Mesenchymal stem cell (in vitro differentiated cells and primary cell): ENCODE results near the gene CYBRD1.
"Not testable (repeated sequence)": the region's sequence is repeated elsewhere in the genome, so short reads cannot be mapped to it uniquely, and the experiment has no call there.

ENCODE experiments used
- DNase-seq: peaks from one replicate; pipeline ENCODE4 v3.0.0-alpha.2; 2013
- H2AFZ ChIP-seq: one replicate; pipeline ENCODE4 v1.6.1; 2013; ENCODE audit warnings: low read depth, mild to moderate bottlenecking, control low read depth, inconsistent platforms, low read length, moderate library complexity
- H2AK5ac ChIP-seq: 2 replicates; pipeline ENCODE4 v1.6.1; 2013; ENCODE audit warnings: low read length, moderate library complexity, mild to moderate bottlenecking, inconsistent platforms; ENCODE audit not compliant: severe bottlenecking
- H2BK120ac ChIP-seq: one replicate; pipeline ENCODE4 v1.6.1; 2013; ENCODE audit warnings: low read depth, mild to moderate bottlenecking, inconsistent platforms, low read length, moderate library complexity
- H2BK12ac ChIP-seq, 2 experiments: one replicate each; pipeline ENCODE4 v1.6.1; 2013; ENCODE audit warnings: inconsistent platforms in 2 of 2, low read length in 2 of 2, mild to moderate bottlenecking in 2 of 2, moderate library complexity in 2 of 2, control low read depth in 1 of 2
- H2BK15ac ChIP-seq: one replicate; pipeline ENCODE4 v1.6.1; 2013; ENCODE audit warnings: mild to moderate bottlenecking, low read depth, inconsistent platforms; ENCODE audit not compliant: poor library complexity, severe bottlenecking
- H2BK5ac ChIP-seq: 2 replicates; pipeline ENCODE4 v1.6.1; 2013; ENCODE audit warnings: low read depth, mild to moderate bottlenecking, low read length, control low read depth, inconsistent platforms; ENCODE audit not compliant: poor library complexity, severe bottlenecking
- H3K14ac ChIP-seq, 2 experiments: one replicate each; pipeline ENCODE4 v1.6.1; 2013; ENCODE audit warnings: inconsistent platforms in 2 of 2, low read length in 2 of 2, control low read depth in 1 of 2, mild to moderate bottlenecking in 1 of 2, moderate library complexity in 1 of 2
- H3K18ac ChIP-seq, 2 experiments: one replicate each; pipeline ENCODE4 v1.6.1; 2013; ENCODE audit warnings: inconsistent platforms in 2 of 2, low read length in 2 of 2, control low read depth in 1 of 2, low read depth in 1 of 2, mild to moderate bottlenecking in 1 of 2
- H3K23ac ChIP-seq, 2 experiments: one replicate each; pipeline ENCODE4 v1.6.1; 2013; ENCODE audit warnings: inconsistent platforms in 2 of 2, low read length in 2 of 2, mild to moderate bottlenecking in 2 of 2, moderate library complexity in 2 of 2, control low read depth in 1 of 2
- H3K27ac ChIP-seq: 2 replicates; pipeline ENCODE4 v1.5.1; 2013; ENCODE audit warnings: mild to moderate bottlenecking, moderate library complexity, low read length, control low read depth, inconsistent platforms; ENCODE audit not compliant: poor library complexity, severe bottlenecking
- H3K27me3 ChIP-seq, 2 experiments: 2 replicates each; pipeline versions ENCODE4 v1.6.1 to v1.7.0; 2013; ENCODE audit warnings: low read length in 2 of 2, mild to moderate bottlenecking in 2 of 2, moderate library complexity in 2 of 2, control low read depth in 1 of 2, inconsistent platforms in 1 of 2; ENCODE audit not compliant: control insufficient read depth in 1 of 2, insufficient read depth in 1 of 2
- H3K36me3 ChIP-seq, 2 experiments: 2 replicates each; pipeline versions ENCODE4 v1.6.1 to v1.7.0; 2013; ENCODE audit warnings: low read length in 2 of 2, control low read depth in 1 of 2, inconsistent platforms in 1 of 2, low read depth in 1 of 2, mild to moderate bottlenecking in 1 of 2; ENCODE audit not compliant: insufficient read depth in 2 of 2, control insufficient read depth in 1 of 2
- H3K4ac ChIP-seq, 2 experiments: one replicate each; pipeline ENCODE4 v1.6.1; 2013; ENCODE audit warnings: inconsistent platforms in 2 of 2, low read length in 2 of 2, mild to moderate bottlenecking in 2 of 2, moderate library complexity in 2 of 2, control low read depth in 1 of 2, low read depth in 1 of 2
- H3K4me1 ChIP-seq: 2 replicates; pipeline ENCODE4 v1.6.1; 2013; ENCODE audit warnings: low read depth, low read length, control low read depth; ENCODE audit not compliant: control insufficient read depth, insufficient read depth
- H3K4me2 ChIP-seq: 2 replicates; pipeline ENCODE4 v1.6.1; 2013; ENCODE audit warnings: low read length, mild to moderate bottlenecking, inconsistent platforms; ENCODE audit not compliant: poor library complexity, severe bottlenecking
- H3K4me3 ChIP-seq, 2 experiments: 2 replicates each; pipeline versions ENCODE4 v1.5.1 to v1.7.0; 2013; ENCODE audit warnings: low read length in 2 of 2, mild to moderate bottlenecking in 2 of 2, control low read depth in 1 of 2, low read depth in 1 of 2; ENCODE audit not compliant: insufficient read depth in 1 of 2
- H3K79me1 ChIP-seq: replicated peaks from 2 replicates; pipeline ENCODE4 v1.6.1; 2013; ENCODE audit warnings: mild to moderate bottlenecking, control low read depth, low read length, inconsistent platforms; ENCODE audit not compliant: poor library complexity, severe bottlenecking
- H3K9ac ChIP-seq: 2 replicates; pipeline ENCODE4 v1.7.0; 2013; ENCODE audit warnings: mild to moderate bottlenecking, low read length, moderate library complexity
- H3K9me3 ChIP-seq: 2 replicates; pipeline ENCODE4 v1.7.0; 2013; ENCODE audit warnings: mild to moderate bottlenecking, low read length; ENCODE audit not compliant: control insufficient read depth
- H4K8ac ChIP-seq: one replicate; pipeline ENCODE4 v1.6.1; 2013; ENCODE audit warnings: inconsistent platforms, mild to moderate bottlenecking, low read length, moderate library complexity
- H4K91ac ChIP-seq: one replicate; pipeline ENCODE4 v1.6.1; 2013; ENCODE audit warnings: mild to moderate bottlenecking, low read length, inconsistent platforms
- WGBS: methylation state at CpG from one replicate; pipeline ENCODE4 v1.1.7; 2013; ENCODE audit warnings: mixed read lengths; 5-methylcytosine and 5-hydroxymethylcytosine counted together

Gene CYBRD1

DNA sequence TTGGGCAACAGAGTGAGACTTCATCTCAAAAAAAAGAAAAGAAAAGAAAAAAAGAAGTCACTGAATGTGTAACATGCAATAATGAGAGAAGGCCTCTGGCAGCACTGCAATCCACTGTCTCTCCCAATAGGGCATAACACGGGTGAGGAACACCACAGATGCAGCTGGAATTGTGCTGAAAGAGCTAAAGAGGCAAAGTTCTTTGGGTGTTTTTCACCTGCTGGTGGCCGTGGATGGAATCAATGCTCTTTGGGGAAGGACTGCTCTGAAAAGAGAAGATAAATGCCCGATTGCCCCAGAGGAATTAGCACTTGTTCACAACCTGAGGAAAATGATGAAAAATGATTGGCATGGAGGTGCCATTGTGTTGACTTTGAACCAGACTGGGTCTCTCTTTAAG is 31.0 kb upstream of the CYBRD1 start:
- Histone ChIP-seq H2BK15ac (no peak overlapping the region), H3K23ac (no peak overlapping the region), H2BK12ac (no peak overlapping the region), H2BK5ac (no peak overlapping the region), H3K14ac (no peak overlapping the region), H3K36me3 (peaks cover 0 to 4% of the 10 kb centered on the region in 2 experiments), H3K18ac (no peak overlapping the region), H4K91ac (no peak overlapping the region), H3K4me1 (no peaks in the 10 kb centered on the region), H4K8ac (no peak overlapping the region), H2AFZ (no peak overlapping the region), H3K27ac (no peak overlapping the region), H2AK5ac (no peak overlapping the region), H2BK120ac (no peak overlapping the region), H3K79me1 (no peaks in the 10 kb centered on the region), H3K4ac (no peak overlapping the region), H3K4me3 (no peak overlapping the region), H3K9me3 (no peaks in the 10 kb centered on the region), H3K9ac (no peak overlapping the region), H3K27me3 (no peaks in the 10 kb centered on the region), H3K4me2 (no peak overlapping the region)
- WGBS: 73% methylated on average over 3 of the region's 3 CpGs
- DNase-seq: peak; percentile 38

DNA sequence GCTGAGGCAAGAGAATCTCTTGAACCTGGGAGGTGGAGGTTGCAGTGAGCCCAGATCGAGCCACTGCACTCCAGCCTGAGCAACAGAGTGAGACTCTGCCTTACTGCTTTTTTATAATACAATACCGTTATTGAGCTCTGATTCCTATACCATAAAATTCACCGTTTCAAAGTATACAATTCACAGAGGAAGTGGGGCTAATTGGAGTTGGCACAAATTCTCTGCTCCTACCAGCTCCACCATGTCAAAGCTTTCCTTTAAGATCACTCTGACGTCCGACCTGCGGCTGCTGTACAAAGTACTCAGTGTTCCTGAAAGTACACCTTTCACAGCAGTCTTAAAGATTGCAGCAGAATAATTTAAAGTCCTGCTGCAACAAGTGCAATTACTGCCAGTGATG is 29.6 kb upstream of the CYBRD1 start:
- no peaks in the 10 kb centered on the region for H3K79me1 ChIP-seq
- H2AFZ ChIP-seq: no peak overlapping the region
- H2BK120ac ChIP-seq: no peak overlapping the region
- no peak overlapping the region for H3K14ac ChIP-seq
- H3K36me3 ChIP-seq: peaks cover 0 to 4% of the 10 kb centered on the region in 2 experiments
- no peaks in the 10 kb centered on the region for H3K4me1 ChIP-seq
- no peak overlapping the region for H3K23ac ChIP-seq
- H3K18ac ChIP-seq: no peak overlapping the region
- WGBS: 97% methylated on average over 6 of the region's 6 CpGs
- H3K4me2 ChIP-seq: no peak overlapping the region
- no peak overlapping the region for H2AK5ac ChIP-seq
- no peak for DNase-seq
- no peaks in the 10 kb centered on the region for H3K27me3 ChIP-seq
- no peak overlapping the region for H3K9ac ChIP-seq
- no peak overlapping the region for H4K91ac ChIP-seq
- H3K27ac ChIP-seq: no peak overlapping the region
- H2BK12ac ChIP-seq: no peak overlapping the region
- H3K9me3 ChIP-seq: peaks cover 4% of the 10 kb centered on the region
- no peak overlapping the region for H3K4ac ChIP-seq
- H2BK5ac ChIP-seq: no peak overlapping the region
- H3K4me3 ChIP-seq: no peak overlapping the region
- H4K8ac ChIP-seq: no peak overlapping the region
- no peak overlapping the region for H2BK15ac ChIP-seq

- H2BK120ac ChIP-seq, H3K9ac ChIP-seq, H3K9me3 ChIP-seq, H4K8ac ChIP-seq, H3K4me1 ChIP-seq, H3K79me1 ChIP-seq, H2BK12ac ChIP-seq, H2BK5ac ChIP-seq, H3K4me3 ChIP-seq, H3K36me3 ChIP-seq, H2BK15ac ChIP-seq, H2AFZ ChIP-seq, H3K4ac ChIP-seq, H2AK5ac ChIP-seq, H3K27ac ChIP-seq, DNase-seq, H3K18ac ChIP-seq, H4K91ac ChIP-seq, H3K27me3 ChIP-seq, H3K4me2 ChIP-seq, H3K14ac ChIP-seq, H3K23ac ChIP-seq: not testable (repeated sequence)
- 97% methylated on average over 5 of the region's 5 CpGs for WGBS
Measured at GRCh38 chr2:171497664-171498063, 24.6 kb upstream of the CYBRD1 start.

DNA sequence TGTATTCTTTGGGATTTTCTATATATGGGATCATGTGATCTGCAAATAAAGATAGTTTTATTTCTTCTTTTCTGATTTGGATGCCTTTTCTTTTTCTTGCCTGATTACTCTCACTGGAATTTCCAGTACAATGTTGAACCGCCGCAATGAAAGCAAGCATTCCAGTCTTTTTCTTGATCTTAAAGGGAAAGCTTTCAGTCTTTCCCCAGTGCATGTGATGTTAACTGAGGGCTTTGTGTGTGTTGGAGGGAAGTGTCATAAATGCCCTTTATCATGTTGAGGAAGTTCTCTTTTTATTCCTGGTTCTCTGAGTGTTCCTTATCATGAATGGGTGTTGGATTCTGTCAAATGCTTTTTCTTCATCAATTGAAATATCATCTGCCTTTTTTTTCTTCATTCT is 16.9 kb upstream of the CYBRD1 start:
- Histone ChIP-seq H3K4ac (no peak overlapping the region), H3K9me3 (no peaks in the 10 kb centered on the region), H3K9ac (no peak overlapping the region), H3K14ac (no peak overlapping the region), H2BK12ac (no peak overlapping the region), H3K4me2 (no peak overlapping the region), H2BK15ac (no peak overlapping the region), H3K27me3 (no peaks in the 10 kb centered on the region), H3K79me1 (no peaks in the 10 kb centered on the region), H2AFZ (no peak overlapping the region), H2BK5ac (no peak overlapping the region), H2BK120ac (no peak overlapping the region), H3K4me1 (peaks cover 2% of the 10 kb centered on the region), H2AK5ac (no peak overlapping the region), H4K91ac (no peak overlapping the region), H3K4me3 (no peak overlapping the region), H3K23ac (no peak overlapping the region), H3K27ac (peak overlapping the region; percentile 43), H3K36me3 (no peaks in the 10 kb centered on the region), H3K18ac (no peak overlapping the region), H4K8ac (no peak overlapping the region)
- no peak for DNase-seq
- WGBS: 100% methylated on average over 1 of the region's 2 CpGs
